HG02759 (cell line): ENCODE results near the gene ABCC2.

ENCODE experiments used
- ATAC-seq: cut with Tn5 transposase; IDR thresholded peaks from one replicate; pipeline ENCODE4 v1.9.1; 2021; ENCODE audit warnings: mild to moderate bottlenecking, moderate library complexity; ENCODE audit not compliant: unreplicated experiment

The ABCC2 gene

GRCh38 chr10:99770408-99771045 lies 11.9 kb upstream of the ABCC2 start:
- no peak for ATAC-seq

- no peak for ATAC-seq
These were observed 6.6 kb upstream of the ABCC2 start for GRCh38 chr10:99775850-99776249.

DNA sequence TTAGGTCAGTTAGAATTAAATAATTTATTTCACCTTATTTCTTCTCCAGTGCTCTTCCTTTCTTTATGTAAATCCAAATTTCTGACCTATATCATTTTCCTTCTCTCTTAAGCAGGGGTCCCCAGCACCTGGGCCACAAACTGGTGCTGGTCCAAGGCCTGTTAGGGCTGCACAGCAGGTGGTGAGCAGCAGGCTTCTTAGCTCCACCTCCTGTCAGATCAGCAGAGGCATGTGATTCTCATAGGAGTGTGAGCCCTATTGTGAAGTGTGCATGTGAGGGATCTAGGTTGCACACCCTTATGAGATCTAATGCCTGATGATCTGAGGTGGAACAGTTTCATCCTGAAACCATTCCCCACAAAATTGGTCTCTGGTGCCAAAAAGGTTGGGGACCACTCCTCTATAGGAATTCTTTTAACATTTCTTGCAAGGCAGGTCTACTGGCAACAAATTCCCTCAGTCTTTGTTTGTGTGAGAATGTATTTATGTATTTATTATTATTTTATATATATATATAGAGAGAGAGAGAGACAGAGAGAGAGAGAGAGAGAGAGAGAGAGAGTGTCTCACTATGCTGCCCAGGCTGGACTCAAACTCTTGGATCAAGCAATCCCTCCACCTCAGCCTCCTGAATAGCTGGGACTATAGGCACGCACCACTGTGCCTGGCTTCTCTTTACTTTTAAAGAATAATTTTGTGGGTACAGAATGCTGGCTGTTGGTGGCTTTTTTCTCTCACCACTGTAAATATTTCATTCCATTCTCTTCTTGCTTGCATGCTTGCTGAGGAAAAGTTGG lies 4.3 kb upstream of the ABCC2 start:
- no peak for ATAC-seq

DNA sequence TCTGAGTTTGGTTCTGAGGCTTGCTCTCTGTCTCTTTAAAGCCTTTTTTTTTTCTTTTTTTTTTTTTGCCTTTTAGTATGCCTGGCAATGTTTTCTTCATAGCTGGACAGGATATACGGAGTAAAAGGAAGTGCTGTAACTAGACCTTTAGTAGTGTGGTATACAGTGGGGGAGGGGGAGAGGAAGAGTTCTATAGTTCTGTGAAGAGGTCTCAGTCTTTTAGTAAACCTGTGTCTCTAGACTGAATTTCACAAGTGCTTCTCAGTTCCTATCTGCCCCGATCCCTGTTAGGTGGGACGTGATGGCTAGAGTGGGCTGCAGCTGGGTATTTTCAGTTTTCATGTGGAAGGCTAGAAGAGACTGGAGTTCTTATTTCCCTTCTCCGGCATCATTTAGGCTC lies 3.1 kb upstream of the ABCC2 start:
- no peak for ATAC-seq

GRCh38 chr10:99781734-99782429 lies 558 bp upstream of the ABCC2 start:
- ATAC-seq, result no peak

GRCh38 chr10:99784016-99784726 lies 1.7 kb downstream of the ABCC2 start:
- no peak for ATAC-seq

DNA sequence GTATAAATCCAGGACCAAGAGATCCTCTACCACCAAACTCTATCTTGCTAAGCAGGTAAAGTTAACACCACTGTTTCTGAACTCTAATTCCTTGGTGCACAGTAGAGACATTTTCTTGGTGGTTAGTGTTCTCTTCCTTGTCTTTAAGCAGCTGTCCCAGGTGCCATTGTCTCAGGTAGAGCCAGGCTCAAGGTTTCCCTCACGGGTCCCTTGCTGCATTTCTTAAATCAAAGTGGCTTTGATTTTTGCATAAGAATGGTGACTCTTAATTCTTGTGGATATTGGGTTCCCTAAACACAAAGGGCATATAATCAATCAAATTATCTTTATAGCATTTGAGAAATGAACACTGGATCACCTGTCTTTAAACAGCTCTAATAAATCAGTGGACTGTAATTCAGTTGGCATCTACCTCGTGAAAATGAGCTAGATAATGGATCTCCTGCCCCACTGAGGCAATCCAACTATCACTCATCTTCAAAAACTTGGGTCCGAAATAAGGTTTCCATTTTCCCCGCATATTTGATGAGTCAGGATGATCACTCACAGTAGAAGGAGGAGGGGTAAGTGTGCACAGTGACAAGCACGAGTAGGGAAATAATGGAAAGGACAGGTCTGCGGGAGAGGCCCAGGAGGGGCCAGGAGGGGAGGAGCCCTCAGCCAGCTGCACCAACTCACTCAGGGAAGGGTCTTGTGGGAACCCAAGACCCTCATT lies 2.4 kb downstream of the ABCC2 start:
- no peak for ATAC-seq

GRCh38 chr10:99785646-99786045 lies 3.2 kb downstream of the ABCC2 start:
- no peak for ATAC-seq

DNA sequence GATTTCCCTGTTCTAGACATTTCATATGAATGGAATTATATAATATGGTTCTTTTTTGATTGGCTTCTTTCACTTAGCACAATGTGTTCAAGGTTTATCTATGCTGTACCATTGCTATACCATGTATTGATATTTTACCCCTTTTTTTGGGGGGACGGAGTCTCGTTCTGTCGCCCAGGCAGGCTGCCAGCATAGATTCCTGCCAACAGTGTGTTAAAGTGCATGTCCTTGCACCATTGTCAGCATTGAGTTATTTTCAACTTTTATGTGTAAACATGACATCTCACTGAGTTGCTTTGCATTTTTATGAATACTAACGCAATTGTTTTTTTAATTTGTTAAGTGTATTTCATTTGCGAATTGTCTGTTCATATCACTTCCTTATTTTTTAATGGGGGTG lies 4.9 kb downstream of the ABCC2 start:
- ATAC-seq, result no peak

GRCh38 chr10:99787782-99788445 lies 5.5 kb downstream of the ABCC2 start:
- ATAC-seq, result no peak

DNA sequence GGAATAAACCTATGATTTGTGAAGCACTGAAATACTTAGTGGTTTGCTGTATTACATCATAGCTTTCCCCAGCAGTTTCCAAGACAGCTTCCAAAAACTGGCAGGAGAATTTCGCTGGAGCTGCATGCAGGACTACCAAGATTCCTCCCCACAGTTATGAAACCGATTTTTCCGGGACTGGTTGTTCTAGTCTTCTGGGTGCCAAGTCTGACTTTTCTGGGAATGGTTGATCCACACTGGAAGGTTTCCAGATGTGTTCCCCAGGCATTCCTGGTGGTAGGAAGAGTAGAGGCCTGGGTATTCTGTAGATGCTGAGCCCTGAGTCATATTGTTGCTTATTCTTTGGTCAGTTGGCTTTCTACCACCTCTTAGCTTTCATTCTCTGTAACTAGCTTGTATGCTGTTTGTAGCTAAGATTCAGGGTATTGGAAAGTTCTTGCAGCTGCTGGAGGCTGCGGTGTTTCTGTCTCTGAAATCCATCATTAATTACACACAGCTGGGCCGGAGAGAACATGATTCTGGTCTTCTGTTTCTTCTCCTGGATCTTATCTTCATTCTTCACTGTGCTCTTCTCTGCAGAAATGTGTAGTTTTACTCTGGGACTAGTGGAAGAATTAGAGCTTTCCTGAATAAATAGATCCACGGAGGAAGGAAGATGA lies 6.3 kb downstream of the ABCC2 start:
- no peak for ATAC-seq

- ATAC-seq, result no peak
These were observed 9.4 kb downstream of the ABCC2 start for GRCh38 chr10:99791831-99792230.

DNA sequence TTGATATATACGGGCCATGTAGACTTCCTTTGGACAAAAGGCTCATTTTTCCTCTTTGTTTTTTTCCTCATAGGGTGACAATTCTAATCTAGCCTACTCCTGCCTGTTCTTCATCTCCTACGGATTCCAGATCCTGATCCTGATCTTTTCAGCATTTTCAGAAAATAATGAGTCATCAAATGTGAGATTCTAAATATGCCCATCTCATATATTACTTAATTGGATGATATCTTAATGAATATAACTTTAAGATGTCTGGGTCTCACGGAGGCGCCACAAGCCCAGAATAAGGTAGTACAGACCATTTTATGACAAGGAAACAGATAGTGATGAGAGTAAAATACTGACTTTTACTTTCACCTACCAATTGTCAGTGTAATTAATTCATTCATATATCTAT lies 11.4 kb downstream of the ABCC2 start:
- no peak for ATAC-seq

DNA sequence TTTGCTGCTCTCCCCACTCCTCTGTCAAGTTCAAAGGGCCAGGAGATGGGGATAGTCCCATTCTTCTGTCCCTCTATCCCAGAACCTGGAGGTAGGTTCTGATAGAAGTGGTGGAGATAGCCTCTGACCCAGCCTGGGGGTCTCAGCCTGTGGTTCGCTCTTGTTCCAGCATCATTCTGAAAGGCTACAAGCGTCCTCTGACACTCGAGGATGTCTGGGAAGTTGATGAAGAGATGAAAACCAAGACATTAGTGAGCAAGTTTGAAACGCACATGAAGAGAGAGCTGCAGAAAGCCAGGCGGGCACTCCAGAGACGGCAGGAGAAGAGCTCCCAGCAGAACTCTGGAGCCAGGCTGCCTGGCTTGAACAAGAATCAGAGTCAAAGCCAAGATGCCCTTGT lies 14.5 kb downstream of the ABCC2 start:
- ATAC-seq, result no peak

DNA sequence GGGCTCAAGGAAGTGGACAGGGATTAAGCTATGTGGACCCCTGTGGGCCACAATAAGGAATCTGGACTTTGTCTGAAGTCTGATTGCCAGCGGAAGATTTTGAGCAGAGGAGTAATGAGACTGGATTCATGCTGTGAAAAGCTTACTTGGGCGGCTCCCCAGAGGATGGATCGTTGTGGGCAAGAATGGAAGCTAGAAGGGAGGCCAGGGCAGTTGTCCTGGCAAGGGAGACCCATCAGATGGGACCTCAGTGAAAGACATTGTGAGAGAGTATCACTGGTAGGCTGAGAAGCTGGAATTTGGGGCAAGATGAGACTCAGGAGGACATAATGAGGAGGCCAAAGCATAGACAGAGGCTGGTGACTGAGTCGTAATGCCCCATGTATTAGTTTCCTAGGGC lies 15.6 kb downstream of the ABCC2 start:
- ATAC-seq, result no peak

GRCh38 chr10:99798920-99799319 lies 16.5 kb downstream of the ABCC2 start:
- no peak for ATAC-seq

GRCh38 chr10:99799613-99800012 lies 17.2 kb downstream of the ABCC2 start:
- ATAC-seq, result no peak

- ATAC-seq, result no peak
These were observed 22.0 kb downstream of the ABCC2 start for GRCh38 chr10:99804471-99804870.

DNA sequence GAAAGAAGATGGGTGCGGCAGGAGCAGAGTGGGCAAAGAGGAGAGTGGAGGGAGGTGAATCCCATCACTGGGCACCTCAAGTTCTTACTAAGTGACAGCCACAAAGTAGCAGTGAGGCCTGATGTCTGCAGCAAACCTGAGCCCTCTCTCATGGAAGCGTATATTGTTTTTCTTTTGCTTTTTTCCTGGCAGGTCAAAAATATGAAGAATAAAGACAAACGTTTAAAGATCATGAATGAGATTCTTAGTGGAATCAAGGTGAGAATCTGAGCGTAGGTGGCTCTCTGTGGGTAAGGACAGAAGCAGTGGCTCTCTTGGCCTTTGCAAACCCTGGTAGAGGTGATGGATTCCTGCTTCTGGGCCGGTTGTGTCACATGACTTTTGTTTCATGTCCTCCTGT lies 22.8 kb downstream of the ABCC2 start:
- ATAC-seq, result no peak

DNA sequence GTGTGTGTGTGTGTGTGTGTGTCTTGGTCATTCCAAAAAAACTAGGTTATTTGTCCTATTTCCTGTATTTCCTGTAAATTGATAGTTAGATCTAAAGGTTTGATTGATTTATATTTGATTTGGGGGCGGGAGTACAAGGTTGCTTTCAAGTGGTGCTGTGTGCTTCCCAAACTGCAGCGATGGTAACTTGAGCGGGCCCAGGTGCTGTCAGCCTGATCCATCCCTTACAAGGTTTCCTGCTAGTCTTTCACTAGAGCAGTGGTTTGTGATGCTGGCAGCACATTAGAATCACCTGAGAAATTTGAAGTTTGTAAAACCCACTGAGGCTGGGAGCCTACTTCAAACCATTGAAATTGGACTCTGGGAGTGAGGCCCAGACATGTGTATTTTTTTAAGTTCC lies 23.7 kb downstream of the ABCC2 start:
- ATAC-seq, result no peak
